NCI-H82 treated with DMSO at 0.1 percent for 48 hours (cell line): ENCODE measurements around the gene GRM2.
"Not testable (repeated sequence)": the region's sequence is repeated elsewhere in the genome, so short reads cannot be mapped to it uniquely, and the experiment has no call there.

Source experiments
- DNase-seq: peaks from one replicate; lab custom pipeline; 2025; ENCODE audit not compliant: unreplicated experiment; lab: John Stamatoyannopoulos, UW

GRM2 gene

GRCh38 chr3:51721062-51721745 lies 14.3 kb downstream of the GRM2 start:
- no peak for DNase-seq

- no peak for DNase-seq
Observed at GRCh38 chr3:51722362-51722761, 15.5 kb downstream of the GRM2 start.

DNA sequence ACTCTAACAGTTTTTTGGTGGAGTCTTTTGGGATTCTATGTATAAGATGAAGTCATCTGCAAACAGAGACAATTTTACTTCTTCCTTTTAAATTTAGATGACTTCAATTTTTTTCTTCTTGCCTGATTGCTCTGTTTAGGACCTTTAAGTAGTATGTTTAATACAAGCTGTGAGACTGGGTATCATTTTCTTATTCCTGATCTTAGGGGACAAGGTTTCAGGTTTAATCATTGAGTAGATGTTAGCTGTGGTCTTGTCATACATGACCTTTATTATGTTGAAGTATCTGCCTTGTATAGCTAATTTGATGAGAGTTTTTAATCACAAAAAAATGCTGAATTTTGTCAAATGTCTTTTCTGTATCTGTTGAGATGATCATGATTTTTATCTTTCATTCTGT lies 20.6 kb downstream of the GRM2 start:
- DNase-seq: no peak

DNA sequence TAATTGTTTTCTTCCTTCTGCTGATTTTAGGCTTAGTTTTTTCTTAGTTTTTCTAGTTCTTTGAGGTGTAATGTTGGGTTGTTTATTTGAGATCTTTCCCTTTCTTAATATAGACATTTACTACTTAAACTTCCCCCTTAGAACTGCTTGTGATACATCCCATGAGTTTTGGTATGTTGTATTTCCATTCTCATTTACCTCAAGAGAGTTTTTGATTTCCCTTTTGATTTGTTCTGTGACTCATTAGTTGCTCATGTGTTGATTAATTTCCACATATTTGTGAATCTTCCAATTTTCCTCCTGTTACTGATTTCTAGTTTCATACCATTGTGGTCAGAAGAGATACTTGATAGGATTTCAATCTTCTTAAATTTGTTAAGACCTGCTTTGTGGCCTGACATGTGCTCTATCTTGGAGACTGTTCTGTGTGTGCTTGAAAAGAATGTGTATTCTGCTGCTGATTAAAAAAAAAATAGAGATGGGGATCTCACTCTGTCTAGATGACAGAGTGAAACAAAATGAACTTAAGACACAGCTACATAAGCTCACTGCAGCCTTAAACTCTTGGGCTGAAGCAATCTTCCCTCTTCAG lies 22.3 kb downstream of the GRM2 start:
- no peak for DNase-seq

GRCh38 chr3:51733859-51734571 lies 27.1 kb downstream of the GRM2 start:
- DNase-seq: no peak

GRCh38 chr3:51734572-51734907 lies 27.7 kb downstream of the GRM2 start:
- DNase-seq: no peak

GRCh38 chr3:51735039-51735438 lies 28.2 kb downstream of the GRM2 start:
- no peak for DNase-seq

DNA sequence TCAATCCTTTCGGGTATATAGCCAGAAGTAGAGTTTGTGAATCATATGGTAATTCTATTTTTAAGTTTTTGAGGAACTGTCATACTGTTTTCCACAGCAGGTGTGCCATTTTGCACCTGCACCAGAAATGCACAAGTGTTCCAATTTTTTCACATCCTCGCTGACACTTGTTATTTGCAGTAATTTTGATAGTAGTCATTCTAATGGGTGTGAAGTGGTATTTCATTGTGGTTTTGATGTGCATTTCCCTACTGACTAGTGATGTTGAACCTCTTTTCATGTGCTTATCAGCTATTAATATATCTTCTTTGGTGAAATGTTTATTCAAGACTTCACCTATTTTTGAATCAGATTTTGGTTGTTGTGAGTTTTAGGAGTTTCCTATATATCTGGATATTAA lies 29.1 kb downstream of the GRM2 start:
- no peak for DNase-seq

GRCh38 chr3:51739110-51739509 lies 32.2 kb downstream of the GRM2 start:
- DNase-seq: no peak

DNA sequence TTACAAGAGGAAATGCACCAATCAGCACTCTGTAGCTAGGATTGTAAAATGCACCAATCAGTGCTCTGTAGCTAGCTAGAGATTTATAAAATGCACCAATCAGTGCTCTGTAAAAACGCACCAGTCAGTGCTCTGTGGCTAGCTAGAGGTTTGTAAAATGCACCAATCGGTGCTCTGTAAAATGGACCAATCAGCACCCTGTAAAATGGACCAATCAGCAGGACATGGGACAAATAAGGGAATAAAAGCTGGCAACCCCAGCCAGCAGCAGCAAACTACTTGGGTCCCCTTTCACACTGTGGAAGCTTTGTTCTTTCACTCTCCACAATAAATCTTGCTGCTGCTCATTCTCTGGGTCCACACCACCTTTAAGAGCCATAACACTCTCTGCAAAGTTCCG lies 35.5 kb downstream of the GRM2 start:
- not testable (repeated sequence) for DNase-seq

GRCh38 chr3:51742978-51743377 lies 36.1 kb downstream of the GRM2 start:
- DNase-seq: not testable (repeated sequence)

DNA sequence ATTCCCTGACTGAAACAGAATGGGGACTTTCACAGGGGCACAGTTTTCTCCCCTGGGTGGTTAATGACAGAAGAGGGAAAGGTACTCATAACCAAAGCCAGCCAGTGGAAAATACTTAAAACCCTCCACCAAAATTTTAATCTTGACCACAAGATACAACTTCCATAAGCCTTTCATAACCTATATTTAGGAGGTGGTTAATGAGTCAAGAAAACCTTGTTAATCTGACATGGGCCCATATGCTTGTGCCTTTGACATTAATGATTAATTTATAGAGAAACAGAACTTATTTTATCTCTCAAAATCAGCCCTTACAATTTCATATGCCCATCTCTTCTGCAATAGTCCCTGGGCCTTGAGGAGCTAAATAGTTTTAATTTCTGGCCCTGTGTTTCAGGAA lies 41.0 kb downstream of the GRM2 start:
- DNase-seq: no peak

DNA sequence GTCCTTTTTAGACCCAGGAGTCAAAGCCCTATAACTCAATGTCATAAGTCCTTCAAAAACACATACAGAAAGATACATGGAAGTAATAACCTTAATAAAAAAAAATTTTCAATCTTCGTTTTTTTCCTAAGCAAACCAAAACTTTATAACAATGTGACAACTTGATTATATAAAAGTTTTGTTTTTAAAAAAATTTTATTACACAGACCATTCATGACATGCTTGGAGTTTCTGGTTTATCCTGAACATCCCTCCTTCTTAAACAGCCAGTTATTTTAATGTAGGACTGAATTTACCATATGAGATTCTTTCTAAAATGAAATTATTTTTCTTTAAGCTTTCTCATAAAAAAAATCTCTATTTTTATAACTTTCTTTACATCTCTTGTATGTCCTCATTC lies 41.5 kb downstream of the GRM2 start:
- DNase-seq: no peak

DNA sequence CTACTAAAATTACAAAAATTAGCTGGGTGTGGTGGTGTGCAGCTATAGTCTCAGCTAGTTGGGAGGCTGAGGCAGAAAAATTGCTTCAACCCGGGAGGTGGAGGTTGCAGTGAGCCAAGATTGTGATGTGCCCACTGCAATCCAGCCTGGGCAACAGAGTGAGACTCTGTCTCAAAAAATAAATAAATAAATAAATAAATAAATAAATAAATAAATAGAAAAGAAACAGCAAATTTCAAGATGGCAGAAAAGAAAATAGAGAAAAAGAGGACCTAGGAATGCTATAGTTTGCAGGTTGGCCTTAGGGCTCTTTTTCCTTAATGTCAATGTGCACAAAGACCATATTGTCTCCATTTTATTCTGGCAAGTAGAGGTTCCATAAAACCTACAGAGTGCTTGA lies 44.0 kb downstream of the GRM2 start:
- DNase-seq: no peak

- DNase-seq: no peak
Observed at GRCh38 chr3:51751287-51751686, 44.4 kb downstream of the GRM2 start.

DNA sequence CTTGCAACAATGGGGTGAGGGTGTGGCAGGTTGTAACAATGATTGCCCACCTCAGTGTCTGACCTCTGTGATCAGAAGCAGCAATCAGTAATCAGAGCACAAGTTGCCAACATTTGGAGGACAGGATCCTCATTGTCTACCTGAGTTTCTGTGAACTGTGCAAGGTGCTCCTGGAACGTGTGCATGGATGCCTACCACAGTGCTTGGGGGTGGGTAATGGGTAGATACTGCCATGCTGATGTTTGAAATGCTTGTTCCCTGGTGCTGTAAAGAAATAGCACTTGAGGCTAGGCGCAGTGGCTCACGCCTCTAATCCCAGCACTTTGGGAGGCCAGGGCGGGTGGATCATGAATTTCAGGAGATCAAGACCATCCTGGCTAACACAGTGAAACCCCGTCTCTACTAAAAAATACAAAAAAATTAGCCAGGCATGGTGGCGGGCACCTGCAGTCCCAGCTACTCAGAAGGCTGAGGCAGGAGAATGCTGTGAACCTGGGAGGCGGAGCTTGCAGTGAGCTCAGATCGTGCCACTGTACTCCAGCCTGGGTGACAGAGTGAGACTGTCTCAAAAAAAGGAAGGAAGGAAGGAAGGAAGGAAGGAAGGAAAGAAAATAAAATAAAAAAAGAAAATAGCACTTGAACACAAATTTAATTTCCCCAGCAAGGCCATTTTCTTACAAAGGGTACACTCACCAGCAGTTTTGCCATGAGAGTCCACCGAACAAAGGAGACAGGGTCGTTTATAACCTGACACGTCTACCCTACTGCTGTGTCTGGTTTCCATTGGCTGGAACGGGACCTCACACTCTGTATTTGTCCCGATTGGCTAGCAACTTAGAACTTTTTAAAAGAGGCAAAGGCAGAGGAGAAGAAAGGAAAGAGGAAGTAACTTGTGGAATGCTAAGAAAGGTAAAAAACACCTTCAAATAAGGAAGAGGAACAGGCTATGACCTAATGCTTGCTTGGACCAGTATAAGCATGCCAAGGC lies 47.2 kb downstream of the GRM2 start:
- DNase-seq: not testable (repeated sequence)

- no peak for DNase-seq
Observed at GRCh38 chr3:51759203-51759602, 52.3 kb downstream of the GRM2 start.
